Esophagus muscularis mucosa (tissue), 3 donors: ENCODE results near the gene ZNF383.

Experiments used
- CTCF ChIP-seq, 3 experiments: fragments of 200-600 bp in 2 of 3; fragments of 450-650 bp in 1 of 3; sonication (generic) in 2 of 3; IDR thresholded peaks; one replicate each; pipeline ENCODE4 v1.5.1; 2017 to 2019; ENCODE audit warnings: antibody characterized with exemption in 3 of 3, mild to moderate bottlenecking in 2 of 3, moderate library complexity in 1 of 3
- POLR2A ChIP-seq: fragments of 450-650 bp; IDR thresholded peaks from one replicate; pipeline ENCODE4 v1.6.1; 2017; ENCODE audit warnings: antibody characterized with exemption, moderate library complexity, mild to moderate bottlenecking, low read depth
- POLR2AphosphoS5 ChIP-seq, 2 donors: sonication (generic); formaldehyde crosslinking; IDR thresholded peaks; one replicate each; pipeline ENCODE4 v1.6.1; 2017; ENCODE audit warnings: antibody characterized with exemption in 2 of 2

- TF ChIP-seq CTCF (IDR thresholded peaks at IDR 0.05), result peak; percentile 31 to 43 (median 31)
- no peak for TF ChIP-seq POLR2A
- peak; percentile 72 to 95 for TF ChIP-seq POLR2AphosphoS5 (IDR thresholded peaks at IDR 0.05)
Observed at GRCh38 chr19:37172368-37173366, 45.3 kb upstream of the ZNF383 start, which contains the start of gene ZNF585A.
